ENCODE data around the gene ZBTB46. TPM values are rescaled to one million over a fixed set of nuclear protein-coding genes. Genes with fewer than 3 reads are reported as not detected.
"Not testable (repeated sequence)": the region's sequence is repeated elsewhere in the genome, so short reads cannot be mapped to it uniquely, and the experiment has no call there.

The ZBTB46 gene
- total and polyA plus RNA-seq, 2 donors (not counting 1 experiment from before 2014, with no cell fraction given): 0.96 to 4.5 TPM

DNA sequence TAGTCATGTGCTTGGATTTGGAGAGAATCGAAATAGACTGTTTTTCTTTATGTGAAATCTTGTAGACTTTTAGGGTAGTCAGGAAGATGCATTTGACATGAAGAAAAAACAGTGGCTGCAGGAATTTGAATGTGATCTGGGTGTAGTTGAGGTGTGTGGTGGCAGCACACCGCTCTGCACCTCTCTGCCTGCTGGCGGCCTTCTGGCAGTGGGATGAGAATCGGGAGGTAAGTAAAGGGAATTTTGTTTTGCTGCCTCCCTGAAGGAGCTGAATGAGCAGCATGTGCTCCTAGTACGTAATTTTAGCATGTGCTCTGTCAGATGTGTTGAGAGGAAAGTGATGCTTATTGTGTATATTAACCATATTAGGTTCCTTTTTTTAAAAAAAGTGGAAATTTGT lies 37.2 kb upstream of the ZBTB46 start:
- Histone ChIP-seq H3K27ac (ENCODE audit: insufficient read depth, low read length) (no peak overlapping the region), H3K9me3 (ENCODE audit: control insufficient read depth, insufficient read depth, low read depth, low read length) (no peaks in the 10 kb centered on the region), H3K27me3 (ENCODE audit: control insufficient read depth, insufficient read depth, low read length) (no peaks in the 10 kb centered on the region), H3K4me1 (ENCODE audit: control insufficient read depth, extremely low read depth, insufficient read depth, low read length) (peaks cover 9% of the 10 kb centered on the region), H3K79me2 (ENCODE audit: control insufficient read depth, insufficient read depth, low read length) (peaks cover 52% of the 10 kb centered on the region), H4K20me1 (ENCODE audit: control insufficient read depth, extremely low read depth, insufficient read depth, low read length) (no peaks in the 10 kb centered on the region), H3K4me2 (ENCODE audit: extremely low read depth, insufficient read depth, low read length) (no peak overlapping the region), H3K36me3 (ENCODE audit: control insufficient read depth, insufficient read depth, low read length) (peaks cover 15% of the 10 kb centered on the region), H3K9ac (ENCODE audit: insufficient read depth, low read length) (no peak overlapping the region), H2AFZ (ENCODE audit: low read length) (no peak overlapping the region), H3K4me3 (replicated peaks in 1 of 4; ENCODE audit: control extremely low read depth in 1 of 4, insufficient read depth in 1 of 4, low read depth in 3 of 4, low read length in 4 of 4) (no peak overlapping the region)
- DNase-seq (ENCODE audit: low read depth in 2 of 2): no peak
- no peak for TF ChIP-seq EZH2 (IDR thresholded peaks at IDR 0.05; ENCODE audit: low read length, missing control alignments)
- TF ChIP-seq, protein P1, sequence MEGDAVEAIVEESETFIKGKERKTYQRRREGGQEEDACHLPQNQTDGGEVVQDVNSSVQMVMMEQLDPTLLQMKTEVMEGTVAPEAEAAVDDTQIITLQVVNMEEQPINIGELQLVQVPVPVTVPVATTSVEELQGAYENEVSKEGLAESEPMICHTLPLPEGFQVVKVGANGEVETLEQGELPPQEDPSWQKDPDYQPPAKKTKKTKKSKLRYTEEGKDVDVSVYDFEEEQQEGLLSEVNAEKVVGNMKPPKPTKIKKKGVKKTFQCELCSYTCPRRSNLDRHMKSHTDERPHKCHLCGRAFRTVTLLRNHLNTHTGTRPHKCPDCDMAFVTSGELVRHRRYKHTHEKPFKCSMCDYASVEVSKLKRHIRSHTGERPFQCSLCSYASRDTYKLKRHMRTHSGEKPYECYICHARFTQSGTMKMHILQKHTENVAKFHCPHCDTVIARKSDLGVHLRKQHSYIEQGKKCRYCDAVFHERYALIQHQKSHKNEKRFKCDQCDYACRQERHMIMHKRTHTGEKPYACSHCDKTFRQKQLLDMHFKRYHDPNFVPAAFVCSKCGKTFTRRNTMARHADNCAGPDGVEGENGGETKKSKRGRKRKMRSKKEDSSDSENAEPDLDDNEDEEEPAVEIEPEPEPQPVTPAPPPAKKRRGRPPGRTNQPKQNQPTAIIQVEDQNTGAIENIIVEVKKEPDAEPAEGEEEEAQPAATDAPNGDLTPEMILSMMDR (conservative IDR thresholded peaks at IDR 0.05 in 1 of 2, IDR thresholded peaks at IDR 0.05 in 1 of 2; ENCODE audit: low read depth in 1 of 2, low read length in 2 of 2): no peak

DNA sequence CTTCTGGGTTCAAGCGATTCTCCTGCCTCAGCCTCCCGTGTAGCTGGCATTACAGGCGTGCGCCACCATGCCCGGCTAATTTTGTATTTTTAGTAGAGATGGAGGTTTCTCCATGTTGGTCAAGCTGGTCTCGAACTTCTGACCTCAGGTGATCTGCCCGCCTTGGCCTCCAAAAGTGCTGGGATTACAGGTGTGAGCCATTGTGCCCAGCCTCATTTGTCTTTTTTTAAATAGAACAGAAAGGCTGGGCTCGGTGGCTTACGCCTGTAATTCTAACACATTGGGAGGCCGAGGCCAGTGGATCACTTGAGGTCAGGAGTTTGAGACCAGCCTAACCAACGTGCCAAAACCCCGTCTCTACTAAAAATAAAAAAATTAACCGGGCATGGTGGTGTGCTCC lies 36.0 kb upstream of the ZBTB46 start:
- H3K4me2 ChIP-seq (ENCODE audit: extremely low read depth, insufficient read depth, low read length); DNase-seq (ENCODE audit: low read depth in 2 of 2); H3K4me1 ChIP-seq (ENCODE audit: control insufficient read depth, extremely low read depth, insufficient read depth, low read length); H3K9me3 ChIP-seq (ENCODE audit: control insufficient read depth, insufficient read depth, low read depth, low read length); H4K20me1 ChIP-seq (ENCODE audit: control insufficient read depth, extremely low read depth, insufficient read depth, low read length); H3K4me3 ChIP-seq (replicated peaks in 1 of 4; ENCODE audit: control extremely low read depth in 1 of 4, insufficient read depth in 1 of 4, low read depth in 3 of 4, low read length in 4 of 4); H2AFZ ChIP-seq (ENCODE audit: low read length); H3K9ac ChIP-seq (ENCODE audit: insufficient read depth, low read length); H3K27me3 ChIP-seq (ENCODE audit: control insufficient read depth, insufficient read depth, low read length); H3K27ac ChIP-seq (ENCODE audit: insufficient read depth, low read length): not testable (repeated sequence)
- H3K36me3 ChIP-seq (ENCODE audit: control insufficient read depth, insufficient read depth, low read length): peaks cover 18% of the 10 kb centered on the region
- peaks cover 51% of the 10 kb centered on the region for H3K79me2 ChIP-seq (ENCODE audit: control insufficient read depth, insufficient read depth, low read length)

DNA sequence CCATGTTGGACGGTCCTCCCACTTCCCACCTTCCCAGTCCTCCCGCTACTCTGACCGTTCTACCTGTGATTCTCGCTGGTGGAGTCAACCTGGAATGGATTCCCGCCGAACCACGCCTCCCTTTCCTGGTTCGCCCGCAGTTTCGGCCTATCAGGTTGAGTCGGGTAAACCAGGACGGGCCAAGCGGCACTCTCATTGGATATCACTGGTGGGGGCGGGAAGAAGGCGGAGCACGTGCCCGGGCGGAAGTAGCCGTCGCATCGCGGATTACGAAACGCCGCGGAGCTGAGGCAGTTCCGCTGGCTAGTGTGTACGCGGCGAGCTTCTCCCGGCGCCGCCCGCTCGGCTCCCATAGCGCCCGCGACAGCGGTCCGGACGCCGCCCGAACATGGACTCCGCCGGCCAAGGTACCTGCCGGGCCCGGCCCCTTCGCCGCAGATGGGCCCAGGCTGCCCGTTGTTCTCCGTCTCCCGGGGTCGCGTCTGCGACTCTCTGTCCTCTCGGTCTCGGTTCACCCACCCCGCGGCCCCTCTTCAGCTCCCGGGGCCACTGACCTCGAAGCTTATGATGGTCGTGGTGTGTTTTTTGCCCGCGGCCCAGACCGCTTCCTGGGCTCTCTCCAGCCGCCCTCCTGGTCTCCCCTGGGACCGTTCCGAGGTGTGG lies 34.0 kb upstream of the ZBTB46 start, which contains the start of gene TPD52L2:
Gene TPD52L2, plus strand, starts transcription at position 293 of the 663 bp plus-strand sequence. Its CDS starts 96 bp downstream, at position 389.
- Histone ChIP-seq H3K36me3 (ENCODE audit: control insufficient read depth, insufficient read depth, low read length) (peaks cover 26% of the 10 kb centered on the region), H3K9me3 (ENCODE audit: control insufficient read depth, insufficient read depth, low read depth, low read length) (no peaks in the 10 kb centered on the region), H2AFZ (ENCODE audit: low read length) (peak within 1 kb of the TSS; percentile 30), H3K4me1 (ENCODE audit: control insufficient read depth, extremely low read depth, insufficient read depth, low read length) (peaks cover 8% of the 10 kb centered on the region), H3K4me2 (ENCODE audit: extremely low read depth, insufficient read depth, low read length) (peak within 1 kb of the TSS; percentile 90), H3K79me2 (ENCODE audit: control insufficient read depth, insufficient read depth, low read length) (peaks cover 50% of the 10 kb centered on the region), H4K20me1 (ENCODE audit: control insufficient read depth, extremely low read depth, insufficient read depth, low read length) (no peaks in the 10 kb centered on the region), H3K9ac (ENCODE audit: insufficient read depth, low read length) (peak within 1 kb of the TSS; percentile 98), H3K4me3 (replicated peaks in 1 of 4; ENCODE audit: control extremely low read depth in 1 of 4, insufficient read depth in 1 of 4, low read depth in 3 of 4, low read length in 4 of 4) (peak within 1 kb of the TSS; percentile 84 to 97 (median 89)), H3K27me3 (ENCODE audit: control insufficient read depth, insufficient read depth, low read length) (no peaks in the 10 kb centered on the region), H3K27ac (ENCODE audit: insufficient read depth, low read length) (peak within 1 kb of the TSS; percentile 98)
- TF ChIP-seq EZH2 (IDR thresholded peaks at IDR 0.05; ENCODE audit: low read length, missing control alignments): no peak
- TF ChIP-seq, protein P1 (conservative IDR thresholded peaks at IDR 0.05 in 1 of 2, IDR thresholded peaks at IDR 0.05 in 1 of 2; ENCODE audit: low read depth in 1 of 2, low read length in 2 of 2): no peak
- peak; percentile 97 for DNase-seq (ENCODE audit: low read depth in 2 of 2)
